GM21390 (cell line): ENCODE data around the gene CDT1.
"Not testable (repeated sequence)": the region's sequence is repeated elsewhere in the genome, so short reads cannot be mapped to it uniquely, and the experiment has no call there.

Experiments used
- ATAC-seq: cut with Tn5 transposase; IDR thresholded peaks from one replicate; pipeline ENCODE4 v1.9.1; 2021; ENCODE audit not compliant: unreplicated experiment

The CDT1 gene

GRCh38 chr16:88815901-88816589 is 12.5 kb downstream of the CDT1 start:
- ATAC-seq: no peak

- no peak for ATAC-seq
Measured at GRCh38 chr16:88816736-88817535, 13.3 kb downstream of the CDT1 start.

- ATAC-seq: no peak
Measured at GRCh38 chr16:88817785-88818574, 14.4 kb downstream of the CDT1 start.

- no peak for ATAC-seq
Measured at GRCh38 chr16:88818575-88818874, 14.9 kb downstream of the CDT1 start.

GRCh38 chr16:88819126-88819525 is 15.5 kb downstream of the CDT1 start:
- no peak for ATAC-seq

- no peak for ATAC-seq
Measured at GRCh38 chr16:88820385-88821025, 16.9 kb downstream of the CDT1 start.

- no peak for ATAC-seq
Measured at GRCh38 chr16:88821168-88821850, 17.7 kb downstream of the CDT1 start.

GRCh38 chr16:88822281-88823040 is 18.9 kb downstream of the CDT1 start:
- ATAC-seq: no peak

- ATAC-seq: not testable (repeated sequence)
Measured at GRCh38 chr16:88823646-88824045, 20.1 kb downstream of the CDT1 start.

- ATAC-seq: no peak
Measured at GRCh38 chr16:88824256-88825077, 20.9 kb downstream of the CDT1 start.

GRCh38 chr16:88825146-88825545 is 21.6 kb downstream of the CDT1 start:
- no peak for ATAC-seq

- ATAC-seq: no peak
Measured at GRCh38 chr16:88826070-88826840, 22.7 kb downstream of the CDT1 start.

GRCh38 chr16:88827727-88828126 is 24.1 kb downstream of the CDT1 start:
- ATAC-seq: no peak

- no peak for ATAC-seq
Measured at GRCh38 chr16:88828711-88829110, 25.1 kb downstream of the CDT1 start.

GRCh38 chr16:88830258-88830657 is 26.7 kb downstream of the CDT1 start:
- ATAC-seq: no peak

GRCh38 chr16:88830783-88831182 is 27.2 kb downstream of the CDT1 start:
- ATAC-seq: no peak

- no peak for ATAC-seq
Measured at GRCh38 chr16:88831838-88832237, 28.2 kb downstream of the CDT1 start.

- ATAC-seq: no peak
Measured at GRCh38 chr16:88833086-88833485, 29.5 kb downstream of the CDT1 start.
